ENCODE results near the gene CCDC177.

DNA sequence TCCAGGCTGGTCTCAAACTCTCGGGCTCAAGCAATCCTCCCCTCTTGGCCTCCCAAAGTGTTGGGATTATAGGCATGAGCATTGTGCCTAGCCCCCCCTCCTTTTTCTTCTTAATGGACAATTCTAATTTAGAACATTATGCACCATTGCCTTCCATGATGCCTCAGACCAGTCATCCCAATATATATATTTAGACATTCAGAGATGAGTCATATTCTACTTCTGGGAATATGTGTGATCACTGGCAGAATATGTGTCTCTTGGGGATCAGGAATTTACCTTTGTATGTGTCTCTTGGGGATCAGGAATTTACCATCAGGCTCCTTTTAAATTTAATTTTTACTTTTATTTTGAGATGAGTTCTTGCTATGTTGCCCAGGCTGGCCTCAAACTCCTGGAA lies 7.5 kb upstream of the CCDC177 start:
- TF ChIP-seq, protein P1, sequence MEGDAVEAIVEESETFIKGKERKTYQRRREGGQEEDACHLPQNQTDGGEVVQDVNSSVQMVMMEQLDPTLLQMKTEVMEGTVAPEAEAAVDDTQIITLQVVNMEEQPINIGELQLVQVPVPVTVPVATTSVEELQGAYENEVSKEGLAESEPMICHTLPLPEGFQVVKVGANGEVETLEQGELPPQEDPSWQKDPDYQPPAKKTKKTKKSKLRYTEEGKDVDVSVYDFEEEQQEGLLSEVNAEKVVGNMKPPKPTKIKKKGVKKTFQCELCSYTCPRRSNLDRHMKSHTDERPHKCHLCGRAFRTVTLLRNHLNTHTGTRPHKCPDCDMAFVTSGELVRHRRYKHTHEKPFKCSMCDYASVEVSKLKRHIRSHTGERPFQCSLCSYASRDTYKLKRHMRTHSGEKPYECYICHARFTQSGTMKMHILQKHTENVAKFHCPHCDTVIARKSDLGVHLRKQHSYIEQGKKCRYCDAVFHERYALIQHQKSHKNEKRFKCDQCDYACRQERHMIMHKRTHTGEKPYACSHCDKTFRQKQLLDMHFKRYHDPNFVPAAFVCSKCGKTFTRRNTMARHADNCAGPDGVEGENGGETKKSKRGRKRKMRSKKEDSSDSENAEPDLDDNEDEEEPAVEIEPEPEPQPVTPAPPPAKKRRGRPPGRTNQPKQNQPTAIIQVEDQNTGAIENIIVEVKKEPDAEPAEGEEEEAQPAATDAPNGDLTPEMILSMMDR (IDR thresholded peaks at IDR 0.05), result no peak
- no peak for TF ChIP-seq POLR2A (IDR thresholded peaks at IDR 0.05)

Measured in suprapubic skin (tissue), 3 donors.